ENCODE data around the gene USP17L12.
"Not testable (repeated sequence)": the region's sequence is repeated elsewhere in the genome, so short reads cannot be mapped to it uniquely, and the experiment has no call there.

DNA sequence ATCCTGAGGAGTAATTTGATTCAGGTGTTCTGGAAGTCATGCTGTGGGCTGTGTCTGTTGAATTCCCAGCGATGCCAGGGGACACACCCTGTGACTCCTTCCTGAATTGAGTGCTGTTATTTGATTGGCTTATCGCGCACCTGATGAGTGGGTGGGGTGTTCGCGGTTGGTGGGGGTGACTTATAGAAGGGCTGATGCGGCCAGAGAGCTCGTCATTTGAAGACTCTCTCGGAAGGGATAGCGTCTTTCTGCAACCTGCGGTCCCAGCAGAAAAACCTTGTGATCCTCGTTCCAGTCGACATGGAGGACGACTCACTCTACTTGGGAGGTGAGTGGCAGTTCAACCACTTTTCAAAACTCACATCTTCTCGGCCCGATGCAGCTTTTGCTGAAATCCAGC is 37.9 kb downstream of the USP17L12 start, which contains the start of gene USP17L20:
- not testable (repeated sequence) for TF ChIP-seq POLR2A (IDR thresholded peaks at IDR 0.05)
- TF ChIP-seq, protein P1, sequence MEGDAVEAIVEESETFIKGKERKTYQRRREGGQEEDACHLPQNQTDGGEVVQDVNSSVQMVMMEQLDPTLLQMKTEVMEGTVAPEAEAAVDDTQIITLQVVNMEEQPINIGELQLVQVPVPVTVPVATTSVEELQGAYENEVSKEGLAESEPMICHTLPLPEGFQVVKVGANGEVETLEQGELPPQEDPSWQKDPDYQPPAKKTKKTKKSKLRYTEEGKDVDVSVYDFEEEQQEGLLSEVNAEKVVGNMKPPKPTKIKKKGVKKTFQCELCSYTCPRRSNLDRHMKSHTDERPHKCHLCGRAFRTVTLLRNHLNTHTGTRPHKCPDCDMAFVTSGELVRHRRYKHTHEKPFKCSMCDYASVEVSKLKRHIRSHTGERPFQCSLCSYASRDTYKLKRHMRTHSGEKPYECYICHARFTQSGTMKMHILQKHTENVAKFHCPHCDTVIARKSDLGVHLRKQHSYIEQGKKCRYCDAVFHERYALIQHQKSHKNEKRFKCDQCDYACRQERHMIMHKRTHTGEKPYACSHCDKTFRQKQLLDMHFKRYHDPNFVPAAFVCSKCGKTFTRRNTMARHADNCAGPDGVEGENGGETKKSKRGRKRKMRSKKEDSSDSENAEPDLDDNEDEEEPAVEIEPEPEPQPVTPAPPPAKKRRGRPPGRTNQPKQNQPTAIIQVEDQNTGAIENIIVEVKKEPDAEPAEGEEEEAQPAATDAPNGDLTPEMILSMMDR (IDR thresholded peaks at IDR 0.05): not testable (repeated sequence)
